ENCODE results near the gene CENPP. TPM values are rescaled to one million over a fixed set of nuclear protein-coding genes. Genes with fewer than 3 reads are reported as not detected.

CENPP gene
- total RNA-seq, 4 donors from 2014 or later = 2.9 to 8.3 (median 4.9) TPM

DNA sequence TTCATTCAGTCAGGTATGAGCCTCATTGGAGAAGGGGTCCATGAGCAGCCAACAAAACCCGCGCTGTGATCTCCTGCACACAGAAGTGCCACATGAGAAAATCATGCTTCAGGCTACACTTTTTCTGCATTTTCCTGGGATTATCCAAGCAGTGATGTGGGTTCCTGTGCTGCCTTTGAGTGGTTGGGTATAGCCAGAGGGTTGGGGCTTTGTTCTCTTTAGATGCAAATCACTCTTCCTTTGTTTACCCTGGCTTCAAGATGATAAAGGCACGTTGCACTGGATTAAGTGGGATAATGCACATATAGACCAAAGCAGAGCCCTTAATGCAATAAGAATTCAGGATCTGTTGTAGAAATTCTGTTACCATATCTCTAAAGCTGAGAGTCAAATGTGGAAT is 191.3 kb downstream of the CENPP start:
- no peak for ATAC-seq
- Histone ChIP-seq H3K4me3 (no peak overlapping the region), H3K27me3 (no peaks in the 10 kb centered on the region), H3K4me1 (peaks cover 0 to 16% (median 0%) of the 10 kb centered on the region in 3 donors), H3K36me3 (peaks cover 0 to 3% of the 10 kb centered on the region in 2 donors), H3K9me3 (no peaks in the 10 kb centered on the region), H3K27ac (no peak overlapping the region)
- TF ChIP-seq POLR2A (IDR thresholded peaks at IDR 0.05) (no peak), CTCF (IDR thresholded peaks at IDR 0.05) (no peak), EP300 (IDR thresholded peaks at IDR 0.05) (no peak), POLR2AphosphoS5 (IDR thresholded peaks at IDR 0.05) (no peak)
- WGBS, 2 donors (ENCODE audit: low coverage in 1 of 2) = 73 to 100% methylated on average over 2 to 3 of the region's 3 CpGs

GRCh38 chr9:92518199-92518598 is 192.4 kb downstream of the CENPP start:
- peaks cover 0 to 3% of the 10 kb centered on the region in 2 donors for H3K36me3 ChIP-seq
- H3K27ac ChIP-seq = no peak overlapping the region
- TF ChIP-seq POLR2AphosphoS5 (IDR thresholded peaks at IDR 0.05) (no peak), EP300 (IDR thresholded peaks at IDR 0.05) (no peak), CTCF (IDR thresholded peaks at IDR 0.05) (no peak), POLR2A (IDR thresholded peaks at IDR 0.05) (no peak)
- H3K4me1 ChIP-seq = peaks cover 0 to 5% (median 0%) of the 10 kb centered on the region in 3 donors
- ATAC-seq = no peak
- no peaks in the 10 kb centered on the region for H3K9me3 ChIP-seq
- H3K4me3 ChIP-seq = no peak overlapping the region
- WGBS, 2 donors (ENCODE audit: low coverage in 1 of 2) = 86 to 90% methylated on average over 2 of the region's 4 CpGs
- H3K27me3 ChIP-seq = no peaks in the 10 kb centered on the region

DNA sequence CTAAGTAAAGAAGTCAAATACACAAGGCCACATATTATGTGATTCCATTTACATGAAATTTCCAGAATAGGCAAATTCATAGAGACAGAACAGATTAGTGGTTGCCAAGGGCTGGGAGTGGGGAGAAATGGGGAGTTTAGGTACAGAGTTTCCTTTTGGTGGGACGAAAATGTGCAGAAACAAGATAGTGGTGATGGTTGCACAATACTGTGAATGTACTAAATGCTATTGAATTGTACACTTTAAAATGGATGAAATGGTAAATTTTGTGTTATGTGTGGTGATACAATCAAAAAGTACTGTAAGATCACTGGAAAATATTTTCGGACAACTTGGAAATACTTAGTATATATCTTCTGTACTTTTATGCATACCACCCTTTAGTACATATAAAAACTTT is 195.1 kb downstream of the CENPP start:
- 88 to 90% methylated on average over 2 of the region's 2 CpGs for WGBS, 2 donors (ENCODE audit: low coverage in 1 of 2)

GRCh38 chr9:92522983-92523970 is 197.5 kb downstream of the CENPP start:
- Histone ChIP-seq H3K4me1 (no peaks in the 10 kb centered on the region), H3K36me3 (no peaks in the 10 kb centered on the region), H3K9me3 (no peaks in the 10 kb centered on the region), H3K27me3 (no peaks in the 10 kb centered on the region), H3K4me3 (no peak overlapping the region), H3K27ac (no peak overlapping the region)
- 89 to 98% methylated on average over 9 of the region's 10 CpGs for WGBS, 2 donors (ENCODE audit: low coverage in 1 of 2)
- no peak for ATAC-seq
- TF ChIP-seq POLR2A (IDR thresholded peaks at IDR 0.05) (no peak), EP300 (IDR thresholded peaks at IDR 0.05) (no peak)

More for the DNA sequence above, 195.1 kb downstream of the CENPP start:
- Histone ChIP-seq H3K9me3 (no peaks in the 10 kb centered on the region), H3K36me3 (peaks cover 0 to 3% of the 10 kb centered on the region in 2 donors), H3K4me3 (no peak overlapping the region), H3K4me1 (no peaks in the 10 kb centered on the region), H3K27me3 (no peaks in the 10 kb centered on the region), H3K27ac (no peak overlapping the region)
- no peak for ATAC-seq
- no peak for TF ChIP-seq CTCF (IDR thresholded peaks at IDR 0.05)
- TF ChIP-seq POLR2A (IDR thresholded peaks at IDR 0.05) = no peak
- TF ChIP-seq POLR2AphosphoS5 (IDR thresholded peaks at IDR 0.05) = no peak

- no peak for ATAC-seq
- H3K4me1 ChIP-seq = no peaks in the 10 kb centered on the region
- H3K27ac ChIP-seq = no peak overlapping the region
- no peaks in the 10 kb centered on the region for H3K27me3 ChIP-seq
- no peak overlapping the region for H3K4me3 ChIP-seq
- no peaks in the 10 kb centered on the region for H3K36me3 ChIP-seq
- WGBS, 2 donors (ENCODE audit: low coverage in 1 of 2) = 100% methylated on average over 1 of the region's 1 CpG
- TF ChIP-seq EP300 (IDR thresholded peaks at IDR 0.05) (no peak), POLR2AphosphoS5 (IDR thresholded peaks at IDR 0.05) (no peak), CTCF (IDR thresholded peaks at IDR 0.05) (no peak), POLR2A (IDR thresholded peaks at IDR 0.05) (no peak)
- no peaks in the 10 kb centered on the region for H3K9me3 ChIP-seq
Measured at GRCh38 chr9:92524881-92525280, 199.1 kb downstream of the CENPP start.

Measured in gastroesophageal sphincter (tissue), 4 donors.